NCI-H187 treated with DMSO at 0.1 percent for 48 hours (cell line): ENCODE results near the gene MPST.
A peak's percentile ranks its signal among the peaks of the same experiment; 100 is the strongest.
"Not testable (repeated sequence)": the region's sequence is repeated elsewhere in the genome, so short reads cannot be mapped to it uniquely, and the experiment has no call there.

Experiments
- DNase-seq: peaks from one replicate; lab custom pipeline; 2025; lab: John Stamatoyannopoulos, UW

MPST gene

GRCh38 chr22:37019309-37020191 is at the start of gene MPST, which contains the start of gene TST:
TSS of gene MPST (plus strand) at chr22:37019742. CDS start at chr22:37019837, 95 bp downstream.
TSS of gene TST (minus strand) at chr22:37019447. CDS start at chr22:37018732, 715 bp downstream.
- no peak for DNase-seq

- no peak for DNase-seq
Measured at GRCh38 chr22:36971341-36972125, 48.0 kb upstream of the MPST start.

GRCh38 chr22:36976606-36977005 is 42.9 kb upstream of the MPST start:
- no peak for DNase-seq

- DNase-seq = no peak
Measured at GRCh38 chr22:36977401-36977861, 42.1 kb upstream of the MPST start.

- peak; percentile 39 for DNase-seq
Measured at GRCh38 chr22:36977947-36978660, 41.4 kb upstream of the MPST start.

- DNase-seq = no peak
Measured at GRCh38 chr22:36979016-36979910, 40.3 kb upstream of the MPST start.

GRCh38 chr22:36981247-36981775 is 38.2 kb upstream of the MPST start:
- no peak for DNase-seq

- no peak for DNase-seq
Measured at GRCh38 chr22:36982136-36982535, 37.4 kb upstream of the MPST start.

GRCh38 chr22:36985211-36985889 is 34.2 kb upstream of the MPST start:
- no peak for DNase-seq

- peak; percentile 3 for DNase-seq
Measured at GRCh38 chr22:36986242-36986821, 33.2 kb upstream of the MPST start.

GRCh38 chr22:36988075-36988832 is 31.3 kb upstream of the MPST start:
- no peak for DNase-seq

GRCh38 chr22:36989012-36989411 is 30.5 kb upstream of the MPST start:
- not testable (repeated sequence) for DNase-seq

GRCh38 chr22:36990457-36990856 is 29.1 kb upstream of the MPST start:
- no peak for DNase-seq

GRCh38 chr22:36991206-36991605 is 28.3 kb upstream of the MPST start:
- DNase-seq = no peak

- DNase-seq = no peak
Measured at GRCh38 chr22:36997746-36998145, 21.8 kb upstream of the MPST start.

GRCh38 chr22:36998620-36999351 is 20.8 kb upstream of the MPST start:
- no peak for DNase-seq

- no peak for DNase-seq
Measured at GRCh38 chr22:36999463-36999862, 20.1 kb upstream of the MPST start.
